HepG2 (cell line): ENCODE results near the gene PIEZO1. TPM values are rescaled to one million over a fixed set of nuclear protein-coding genes. Genes with fewer than 3 reads are reported as not detected.

Experiments
- CEBPB ChIP-seq: IDR thresholded peaks from 2 replicates; pipeline ENCODE4 v1.6.1; 2011; ENCODE audit warnings: low read depth, low read length, improper control_type of control experiment, borderline replicate concordance
- EZH2 ChIP-seq: conservative IDR thresholded peaks from 2 replicates; pipeline ENCODE4 v1.6.1; 2012; ENCODE audit warnings: mild to moderate bottlenecking, low read depth, low read length, moderate library complexity
- HNF1A ChIP-seq, 2 experiments: sonication (generic) in 1 of 2; formaldehyde crosslinking in 1 of 2; IDR thresholded peaks; 2 replicates each; pipeline versions ENCODE4 v1.4.0 to v1.6.1; 2016 to 2020; ENCODE audit warnings: borderline replicate concordance in 1 of 2, low read depth in 1 of 2, mild to moderate bottlenecking in 1 of 2, missing genetic modification reagents in 1 of 2
- JUND ChIP-seq: sonication (generic); formaldehyde crosslinking; IDR thresholded peaks from 2 replicates; pipeline ENCODE4 v1.8.0; 2022; ENCODE audit warnings: mild to moderate bottlenecking, missing genetic modification reagents
- KLF11 ChIP-seq: IDR thresholded peaks from 2 replicates; pipeline ENCODE4 v1.6.1; 2016; ENCODE audit warnings: missing compliant biosample characterization
- MAF1 ChIP-seq: sonication (generic); formaldehyde crosslinking; IDR thresholded peaks from 2 replicates; pipeline ENCODE4 v1.5.0; 2020; ENCODE audit warnings: missing genetic modification reagents, borderline replicate concordance
- MTA1 ChIP-seq: sonication (generic); formaldehyde crosslinking; IDR thresholded peaks from 2 replicates; pipeline ENCODE4 v1.4.0; 2020; ENCODE audit warnings: missing genetic modification reagents, mild to moderate bottlenecking, borderline replicate concordance
- MXD3 ChIP-seq: IDR thresholded peaks from 2 replicates; pipeline ENCODE4 v1.6.1; 2016; ENCODE audit warnings: mild to moderate bottlenecking, missing biosample characterization, missing genetic modification reagents
- RXRB ChIP-seq: IDR thresholded peaks from 2 replicates; pipeline ENCODE4 v1.6.1; 2016; ENCODE audit warnings: borderline replicate concordance, missing genetic modification reagents, missing compliant biosample characterization
- SOX6 ChIP-seq, 2 experiments: fragments of 450-650 bp in 1 of 2; sonication (generic) in 1 of 2; formaldehyde crosslinking in 1 of 2; IDR thresholded peaks; 2 replicates each; pipeline versions ENCODE4 v1.4.0 to v1.6.1; 2017 to 2020; ENCODE audit warnings: antibody characterized with exemption in 1 of 2, mild to moderate bottlenecking in 1 of 2, missing genetic modification reagents in 1 of 2
- THAP7 ChIP-seq: sonication (generic); formaldehyde crosslinking; IDR thresholded peaks from 2 replicates; pipeline ENCODE4 v1.8.1; 2023; ENCODE audit warnings: mild to moderate bottlenecking, missing genetic modification reagents
- THAP9 ChIP-seq: sonication (generic); formaldehyde crosslinking; IDR thresholded peaks from 2 replicates; pipeline ENCODE4; 2020; ENCODE audit warnings: missing genetic modification reagents, mild to moderate bottlenecking, borderline replicate concordance
- ZNF501 ChIP-seq: sonication (generic); formaldehyde crosslinking; IDR thresholded peaks from 2 replicates; pipeline ENCODE4 v1.5.1; 2020; ENCODE audit warnings: mild to moderate bottlenecking, moderate library complexity, missing genetic modification reagents
- ZNF629 ChIP-seq: sonication (generic); formaldehyde crosslinking; conservative IDR thresholded peaks from 2 replicates; pipeline ENCODE4 v1.5.0; 2020; ENCODE audit warnings: missing genetic modification reagents
- ZNF639 ChIP-seq: conservative IDR thresholded peaks from 2 replicates; pipeline ENCODE4 v1.6.1; 2018; ENCODE audit warnings: missing genetic modification reagents
- polyA plus RNA-seq, 8 experiments: library from polyadenylated mRNA; depleted of rRNA in 3 of 8; stranded (reverse) in 7 of 8; unstranded in 1 of 8; fragments of >200 nt; fragmentation: Illumina TruSeq in 4 of 8; extraction: Trizol in 4 of 8; gene quantifications; 2 replicates each; pipeline versions ENCODE4 v1.2.1 to v1.2.3, GENCODE V29; 2011 to 2016; ENCODE audit warnings: low read depth in 4 of 8, missing spikeins in 1 of 8, mixed read lengths in 1 of 8; ENCODE audit not compliant: insufficient read depth in 1 of 8
- total RNA-seq, 5 experiments: library from RNA; depleted of rRNA; stranded (reverse); fragments of >200 nt; fragmentation: Illumina TruSeq; extraction: Trizol; gene quantifications; 2 replicates each; pipeline ENCODE4 v1.2.3, GENCODE V29; 2016; ENCODE audit warnings: low read depth in 1 of 5

The PIEZO1 gene
- total and polyA plus RNA-seq, 2 of the 13 experiments (the other 11 are each of a cell fraction or from before 2014, with no cell fraction given): 67.9 to 85.0 TPM

GRCh38 chr16:88784074-88784855 is 755 bp downstream of the PIEZO1 start (continued):
- TF ChIP-seq ZNF501 (CRISPR knock-in tag): 0 out of 2 replicates have a peak, but pooled peaks have one; percentile 74
- no peak for TF ChIP-seq EZH2
- no peak; the same call in 1 of the 2 replicates for TF ChIP-seq ZNF639 (CRISPR knock-in tag)
- peak; percentile 65; the same call in 1 of the 2 replicates for TF ChIP-seq THAP9 (CRISPR knock-in tag)
- TF ChIP-seq KLF11 (CRISPR knock-in tag): no peak; the same call in 1 of the 2 replicates
- 0 out of 2 replicates have a peak, but pooled peaks have one; percentile 6 for TF ChIP-seq ZNF629 (CRISPR knock-in tag)
- 0 out of 2 replicates have a peak, but pooled peaks have one; percentile 25 for TF ChIP-seq RXRB (CRISPR knock-in tag)
- TF ChIP-seq SOX6 (IDR thresholded peaks at IDR 0.05): no peak
- no peak for TF ChIP-seq SOX6 (CRISPR knock-in tag; IDR thresholded peaks at IDR 0.05)
- TF ChIP-seq HNF1A (IDR thresholded peaks at IDR 0.05; ENCODE audit: low read depth): no peak
- 0 out of 2 replicates have a peak, but pooled peaks have one; percentile 34 for TF ChIP-seq HNF1A (CRISPR knock-in tag; IDR thresholded peaks at IDR 0.05; ENCODE audit: borderline replicate concordance)
- no peak for TF ChIP-seq THAP7 (CRISPR knock-in tag)
- 0 out of 2 replicates have a peak, but pooled peaks have one; percentile 6 for TF ChIP-seq CEBPB
- TF ChIP-seq JUND (CRISPR knock-in tag): 0 out of 2 replicates have a peak, but pooled peaks have one; percentile 8
- no peak for TF ChIP-seq MAF1 (CRISPR knock-in tag)
- peak; percentile 14 for TF ChIP-seq MXD3 (CRISPR knock-in tag)
- TF ChIP-seq MTA1: no peak
